HG03066 (cell line): ENCODE results near the gene KSR1.

ENCODE experiments used
- ATAC-seq: cut with Tn5 transposase; IDR thresholded peaks from one replicate; pipeline ENCODE4 v1.9.1; 2021; ENCODE audit warnings: low read depth; ENCODE audit not compliant: unreplicated experiment

KSR1 gene

DNA sequence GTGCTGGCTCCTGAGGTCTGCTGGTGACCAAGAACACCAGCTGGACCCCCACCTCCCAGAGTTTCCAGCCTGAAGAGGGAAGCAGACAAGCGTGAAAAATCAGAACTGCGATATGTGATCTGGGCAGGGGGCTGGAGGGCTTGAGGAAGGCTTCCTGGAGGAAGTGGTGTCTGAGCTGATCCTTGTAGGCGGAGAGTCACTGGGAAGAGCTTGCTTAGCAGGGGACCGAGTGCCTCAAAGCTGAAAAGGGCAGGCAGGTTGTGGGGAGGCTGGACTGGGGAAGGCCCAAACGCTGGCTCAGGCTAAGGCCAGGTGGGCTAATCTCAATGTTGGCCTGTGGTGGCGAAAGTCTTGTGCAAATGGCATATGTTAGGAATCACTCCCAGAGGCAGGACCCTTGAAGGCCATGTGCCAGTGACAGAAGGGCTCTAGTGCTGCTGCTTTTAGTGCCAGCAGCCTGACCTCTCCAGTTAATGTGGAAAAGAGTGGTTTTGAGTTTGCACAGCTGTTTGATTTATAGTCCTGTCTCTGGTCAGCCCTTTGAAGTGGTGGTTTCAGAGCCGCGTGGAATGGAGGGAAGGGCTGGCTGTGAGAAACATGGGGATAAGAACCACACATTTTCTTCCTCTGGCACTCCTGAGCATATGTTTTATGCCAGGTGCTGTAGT lies 89.4 kb downstream of the KSR1 start:
- ATAC-seq, result no peak

DNA sequence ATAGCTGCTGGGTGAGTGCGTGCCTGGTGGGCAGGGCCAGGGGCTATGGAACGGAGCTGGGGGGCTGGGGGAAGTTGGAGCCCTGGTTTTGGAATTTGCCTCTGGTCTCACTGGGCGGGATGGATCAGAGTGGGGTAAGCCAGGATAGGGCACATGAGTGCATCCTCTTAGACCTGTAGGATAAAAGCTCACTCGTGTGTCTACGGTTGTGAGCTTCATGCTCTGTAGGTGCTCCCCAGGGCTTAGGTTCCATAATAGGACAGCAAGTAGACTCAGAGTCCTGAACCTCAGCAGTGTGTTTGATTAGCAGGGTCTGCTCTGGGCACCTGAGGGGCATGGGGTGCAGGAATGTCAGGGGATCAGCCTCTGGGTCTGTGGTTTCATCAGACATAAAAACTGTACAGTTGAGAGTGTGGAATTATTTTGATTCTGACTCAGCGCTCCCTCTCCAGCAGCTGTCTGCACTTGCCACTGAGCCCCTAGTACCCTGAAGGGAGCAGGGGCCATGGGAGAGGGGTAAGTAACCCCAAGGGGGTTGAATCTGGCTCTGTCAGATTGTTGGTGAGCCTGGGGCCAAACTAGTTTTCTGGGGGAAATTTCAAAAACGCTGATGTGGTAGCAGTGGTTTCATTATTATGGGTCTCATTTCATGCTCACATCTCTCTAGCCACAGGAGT lies 90.5 kb downstream of the KSR1 start:
- ATAC-seq, result no peak

DNA sequence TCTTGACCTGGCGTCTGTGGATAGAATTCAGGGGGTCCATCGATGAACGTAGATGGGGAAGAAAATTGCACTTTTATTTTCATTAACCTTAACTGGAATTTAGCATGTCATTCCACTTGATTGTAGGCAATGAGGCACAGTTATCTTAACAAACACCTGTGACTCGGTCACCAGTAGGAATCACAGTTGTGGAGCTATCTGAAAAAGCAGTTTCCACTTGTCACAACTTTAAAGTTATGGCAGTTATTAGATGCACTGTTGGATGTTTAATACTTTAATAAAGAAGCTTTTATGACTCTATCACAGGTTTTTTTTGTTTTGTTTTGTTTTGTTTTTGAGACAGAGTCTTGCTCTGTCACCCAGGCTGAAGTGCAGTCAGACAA lies 91.0 kb downstream of the KSR1 start:
- no peak for ATAC-seq

DNA sequence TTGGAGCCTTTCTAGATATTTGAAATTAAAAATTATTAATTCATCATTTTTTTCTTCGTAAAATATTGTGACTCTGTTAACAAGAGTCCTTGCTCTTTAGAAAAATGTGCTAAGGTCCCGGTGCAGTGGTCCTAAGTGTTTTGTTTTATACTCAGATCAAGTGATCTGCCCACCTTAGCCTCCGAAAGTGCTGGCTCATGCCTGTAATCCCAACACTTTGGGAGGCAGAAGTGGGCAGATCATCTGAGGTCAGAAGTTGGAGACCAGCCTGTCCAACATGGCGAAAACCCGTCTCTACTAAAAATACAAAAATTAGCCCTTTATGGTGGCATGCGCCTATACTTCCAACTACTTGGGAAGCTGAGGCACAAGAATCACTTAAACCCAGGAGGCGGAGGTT lies 92.1 kb downstream of the KSR1 start:
- ATAC-seq, result no peak

DNA sequence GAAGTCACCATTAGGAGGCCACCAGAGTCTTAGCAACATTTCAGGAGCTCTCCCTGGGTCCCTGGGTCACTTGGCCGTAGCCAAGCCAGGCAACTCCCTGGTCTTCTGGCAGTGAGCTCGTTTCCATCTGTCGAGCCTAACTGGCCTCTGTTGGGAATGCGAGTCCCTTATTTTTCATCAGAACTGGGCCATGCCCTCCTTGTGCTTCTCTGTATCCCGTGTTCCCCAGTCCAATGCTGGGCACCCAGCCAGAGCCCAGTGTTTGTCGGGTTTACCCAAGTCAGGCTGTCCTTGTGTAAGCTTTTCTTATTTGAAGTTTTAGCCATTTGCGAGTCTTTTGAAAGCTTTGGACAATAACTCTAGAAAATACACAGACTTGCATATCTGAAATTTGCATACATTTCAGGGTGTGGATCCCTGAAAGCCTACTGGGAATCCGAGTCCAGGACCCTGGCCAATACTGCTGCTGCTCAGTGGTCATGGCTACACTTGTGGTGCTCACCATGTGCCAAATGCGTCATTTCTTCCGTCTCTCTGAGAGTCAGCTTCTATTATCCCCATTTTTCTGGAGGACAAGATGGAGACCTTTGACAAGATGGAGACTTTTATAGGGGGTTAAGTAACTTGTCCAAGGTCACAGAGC lies 93.1 kb downstream of the KSR1 start:
- no peak for ATAC-seq

DNA sequence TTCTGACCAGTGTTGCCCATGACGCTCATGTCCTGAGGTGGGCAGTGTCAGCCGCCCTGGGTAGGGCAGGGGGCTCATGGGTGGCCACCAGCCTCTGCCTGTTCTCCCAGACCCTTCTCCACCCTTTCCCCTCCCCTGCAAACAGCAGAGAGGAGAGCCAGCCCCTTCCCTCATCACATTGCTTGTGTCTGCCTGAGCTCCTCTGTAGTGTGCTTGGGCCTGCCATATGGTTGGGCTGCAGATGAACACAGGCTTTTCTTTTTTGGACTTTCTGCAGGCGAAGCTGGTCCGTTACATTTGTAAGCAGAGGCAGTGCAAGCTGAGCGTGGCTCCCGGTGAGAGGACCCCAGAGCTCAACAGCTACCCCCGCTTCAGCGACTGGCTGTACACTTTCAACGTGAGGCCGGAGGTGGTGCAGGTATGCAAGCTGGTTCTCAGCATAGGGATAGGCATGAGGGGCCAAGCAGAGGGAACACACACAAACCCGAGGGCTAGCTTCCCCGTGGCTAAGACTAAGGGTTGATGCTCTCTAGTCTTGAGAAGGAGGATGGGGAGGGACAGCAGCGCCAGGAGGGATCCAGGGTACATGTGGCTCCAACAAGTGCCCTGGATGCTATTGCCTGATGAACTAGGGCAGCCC lies 94.2 kb downstream of the KSR1 start:
- ATAC-seq, result no peak

DNA sequence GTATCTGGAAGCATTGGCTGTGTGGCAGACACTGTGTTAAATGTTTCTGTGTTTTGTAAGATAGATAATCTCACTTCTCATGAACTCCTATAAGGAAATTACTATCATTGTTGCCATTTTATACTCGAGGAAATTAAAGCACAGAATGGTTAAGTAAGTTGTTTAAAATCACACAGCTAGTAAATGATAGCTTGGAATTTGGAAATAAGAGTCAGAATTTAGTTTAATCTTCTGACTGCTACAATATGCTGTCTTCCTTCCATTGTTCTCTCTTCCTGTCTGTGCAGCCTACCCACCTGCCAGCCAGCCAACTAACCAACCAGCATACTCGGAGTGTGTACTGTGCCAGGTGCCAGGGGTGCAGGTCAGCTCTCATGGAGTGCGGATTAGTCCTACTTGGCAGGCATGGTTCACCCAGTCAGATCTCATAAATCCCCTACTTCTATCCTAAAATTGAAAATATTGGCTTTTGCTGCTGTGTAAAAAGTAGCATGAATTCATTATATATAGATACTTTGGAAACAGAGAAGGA lies 94.8 kb downstream of the KSR1 start:
- ATAC-seq, result no peak

DNA sequence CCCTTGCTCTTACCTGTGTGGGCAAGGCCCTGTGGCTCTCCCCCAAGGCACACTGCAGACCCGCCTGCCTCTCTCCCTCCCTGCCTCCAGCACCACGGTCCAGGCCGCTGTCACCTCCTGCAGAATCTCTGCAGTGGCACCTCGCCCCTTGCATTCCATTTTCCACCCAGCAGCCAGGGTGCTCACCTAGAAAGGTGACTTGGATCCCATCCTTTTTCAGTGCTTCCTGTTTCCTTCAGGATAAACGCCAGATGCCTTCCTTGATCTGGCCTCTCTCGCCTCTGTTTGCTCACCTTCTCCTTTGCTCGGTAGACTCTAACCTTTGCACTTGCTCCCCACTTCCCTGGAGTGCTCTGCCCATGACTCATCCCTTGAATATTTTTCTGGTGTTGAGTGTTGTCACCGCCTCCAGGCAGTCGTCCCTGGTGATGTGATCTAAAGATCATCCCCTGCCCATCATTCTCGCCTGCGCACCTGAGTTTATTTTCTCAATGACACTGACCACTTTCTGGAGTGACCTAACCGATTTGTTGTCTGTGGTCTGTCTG lies 95.5 kb downstream of the KSR1 start:
- no peak for ATAC-seq

DNA sequence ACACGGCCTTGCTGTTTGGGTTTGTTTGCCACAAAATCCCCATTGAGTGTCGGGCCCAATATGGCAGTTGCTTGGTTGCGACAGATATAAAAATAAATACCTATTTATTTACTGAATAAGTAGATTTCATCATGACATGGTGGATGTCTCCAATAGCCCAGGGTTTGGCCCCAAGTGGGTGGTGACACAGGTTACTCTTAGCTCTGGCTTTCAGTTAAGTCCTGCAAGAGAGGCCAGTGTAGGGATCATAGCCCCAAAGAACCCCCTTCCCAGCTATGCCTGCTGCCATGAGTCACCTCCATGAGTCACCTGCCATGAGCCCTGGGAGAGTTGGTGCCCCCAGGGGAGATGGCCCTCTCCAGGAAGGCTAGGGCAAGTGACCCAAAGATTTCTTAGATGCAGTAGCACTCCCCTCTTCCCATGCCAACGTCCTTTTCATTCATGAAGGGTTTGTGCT lies 96.1 kb downstream of the KSR1 start:
- no peak for ATAC-seq

DNA sequence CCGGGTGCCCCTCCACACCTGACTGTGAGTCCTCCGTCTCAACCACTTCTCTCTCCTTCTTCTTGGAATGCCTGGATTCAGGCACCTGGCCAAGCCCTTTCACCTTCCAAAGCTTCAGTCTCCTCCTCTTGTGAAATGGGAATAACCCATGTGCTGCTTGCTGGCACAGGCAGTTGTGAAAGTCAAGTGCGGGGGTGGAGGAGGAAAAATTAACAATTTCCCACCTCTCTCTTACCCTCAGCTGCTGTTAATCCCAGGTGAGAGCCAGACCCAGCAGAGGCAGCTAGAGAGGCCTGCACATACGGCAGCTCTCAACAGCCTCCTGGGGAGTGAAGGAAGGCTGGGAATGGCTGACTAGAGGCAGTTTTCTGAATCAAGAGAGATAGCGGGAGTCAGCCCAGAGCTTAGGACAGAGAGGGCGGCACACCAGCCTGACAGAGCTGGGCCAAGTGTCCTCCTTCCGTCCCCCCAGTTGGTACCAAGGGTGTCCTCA lies 96.8 kb downstream of the KSR1 start:
- ATAC-seq, result no peak

DNA sequence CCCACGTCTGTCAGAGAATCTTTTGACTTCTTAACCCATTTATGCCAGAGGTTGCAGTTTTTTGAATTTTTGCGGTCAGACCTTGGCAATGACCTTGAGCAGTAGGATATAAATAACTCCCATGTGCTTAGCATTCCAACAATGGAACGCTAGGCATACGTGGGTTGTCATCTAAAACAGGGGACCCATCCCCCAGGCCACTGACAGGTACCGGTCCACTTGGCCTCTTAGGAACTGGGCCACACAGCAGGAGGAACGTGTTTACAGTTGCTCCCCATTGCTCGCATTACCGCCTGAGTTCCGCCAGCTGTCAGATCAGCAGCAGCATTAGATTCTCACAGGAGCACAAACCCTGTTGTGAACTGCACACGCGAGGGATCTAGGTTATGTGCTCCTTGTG lies 97.9 kb downstream of the KSR1 start:
- no peak for ATAC-seq

DNA sequence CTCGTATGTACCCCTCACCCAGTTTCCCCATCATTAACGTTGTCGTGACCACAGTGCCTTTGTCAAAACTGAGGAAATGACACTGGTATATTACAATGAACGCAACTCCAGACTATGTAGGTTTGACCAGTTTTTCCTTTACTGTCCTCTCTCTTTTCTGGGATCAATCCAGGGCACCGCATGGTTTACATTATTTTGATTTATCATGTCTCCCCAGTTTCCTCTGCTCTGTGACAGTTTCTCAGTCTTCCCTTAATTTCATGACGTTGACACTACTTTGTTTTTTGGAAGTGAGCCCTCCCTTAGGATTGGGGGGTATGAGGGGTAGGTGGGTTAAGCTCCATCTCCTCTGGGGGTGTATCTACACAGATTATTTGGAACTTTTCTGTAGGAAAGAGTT lies 98.7 kb downstream of the KSR1 start:
- no peak for ATAC-seq

DNA sequence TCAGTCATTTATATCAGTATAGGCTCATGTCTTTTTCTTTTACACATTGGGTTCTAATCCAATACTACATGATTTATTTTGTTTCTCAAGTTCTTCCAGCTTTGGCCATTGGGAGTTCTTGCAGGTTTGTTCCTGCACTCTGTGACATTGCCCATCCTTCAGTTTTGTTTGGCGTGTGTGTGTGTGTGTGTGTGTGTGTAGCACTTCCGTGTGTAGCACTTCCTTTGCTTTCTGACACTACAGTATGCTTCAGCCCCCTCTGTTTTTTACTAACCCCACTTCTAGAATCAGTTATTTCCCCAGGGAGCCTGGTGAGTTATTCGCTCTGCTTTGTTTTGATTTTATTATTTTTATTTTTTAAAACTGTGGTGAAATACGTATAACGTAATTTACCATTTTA lies 99.1 kb downstream of the KSR1 start:
- ATAC-seq, result no peak

DNA sequence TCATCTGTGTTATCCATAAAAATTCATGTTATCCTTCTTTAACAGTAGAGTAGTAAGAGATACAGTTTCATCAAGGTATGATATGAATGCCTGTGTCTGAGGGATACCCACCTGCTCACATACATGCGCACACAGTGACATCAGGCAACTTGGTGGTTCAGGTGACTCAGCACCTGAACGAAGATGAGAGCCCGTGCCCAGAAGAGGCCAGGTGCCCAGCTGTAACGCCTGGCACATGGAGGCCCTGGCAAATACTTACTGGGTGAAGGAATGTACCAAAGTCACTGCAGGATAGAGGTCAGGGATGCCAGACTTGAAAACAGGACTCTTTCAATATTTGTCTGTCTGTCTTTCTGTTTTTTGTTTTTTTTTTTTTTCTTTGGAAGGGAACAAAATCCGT lies 102.1 kb downstream of the KSR1 start:
- ATAC-seq, result no peak

DNA sequence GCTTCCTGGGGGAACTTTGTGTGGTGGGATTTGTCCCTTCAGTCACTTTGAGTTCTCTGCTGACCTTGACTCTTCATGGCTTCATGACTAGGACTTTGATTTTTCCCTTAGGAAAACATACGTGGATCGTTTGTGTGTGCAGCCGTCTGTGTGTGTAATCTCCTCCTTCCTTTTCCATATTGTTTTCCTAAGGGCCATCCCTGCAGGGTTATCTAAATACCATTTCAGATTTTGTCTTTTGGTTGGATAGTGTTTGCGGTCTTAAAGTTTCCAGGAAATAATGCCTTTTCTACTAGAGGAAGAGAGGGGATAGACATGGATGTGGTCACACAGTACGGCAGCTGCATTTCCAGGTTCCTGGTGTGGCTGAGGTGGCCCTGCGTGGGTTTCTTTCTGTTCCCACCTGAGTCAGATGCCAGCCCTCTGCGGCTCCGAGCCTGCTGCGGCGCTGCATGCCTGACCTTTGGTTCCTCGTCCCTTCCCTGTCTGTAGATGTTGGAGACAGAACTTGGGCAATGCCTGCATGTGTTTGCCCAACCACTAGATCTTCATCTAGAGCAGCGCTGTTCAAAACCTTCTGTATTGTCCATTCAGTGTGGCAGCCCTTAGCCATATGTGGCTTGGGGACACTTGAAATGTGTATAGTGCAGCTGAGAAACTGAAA lies 102.7 kb downstream of the KSR1 start:
- ATAC-seq, result no peak

DNA sequence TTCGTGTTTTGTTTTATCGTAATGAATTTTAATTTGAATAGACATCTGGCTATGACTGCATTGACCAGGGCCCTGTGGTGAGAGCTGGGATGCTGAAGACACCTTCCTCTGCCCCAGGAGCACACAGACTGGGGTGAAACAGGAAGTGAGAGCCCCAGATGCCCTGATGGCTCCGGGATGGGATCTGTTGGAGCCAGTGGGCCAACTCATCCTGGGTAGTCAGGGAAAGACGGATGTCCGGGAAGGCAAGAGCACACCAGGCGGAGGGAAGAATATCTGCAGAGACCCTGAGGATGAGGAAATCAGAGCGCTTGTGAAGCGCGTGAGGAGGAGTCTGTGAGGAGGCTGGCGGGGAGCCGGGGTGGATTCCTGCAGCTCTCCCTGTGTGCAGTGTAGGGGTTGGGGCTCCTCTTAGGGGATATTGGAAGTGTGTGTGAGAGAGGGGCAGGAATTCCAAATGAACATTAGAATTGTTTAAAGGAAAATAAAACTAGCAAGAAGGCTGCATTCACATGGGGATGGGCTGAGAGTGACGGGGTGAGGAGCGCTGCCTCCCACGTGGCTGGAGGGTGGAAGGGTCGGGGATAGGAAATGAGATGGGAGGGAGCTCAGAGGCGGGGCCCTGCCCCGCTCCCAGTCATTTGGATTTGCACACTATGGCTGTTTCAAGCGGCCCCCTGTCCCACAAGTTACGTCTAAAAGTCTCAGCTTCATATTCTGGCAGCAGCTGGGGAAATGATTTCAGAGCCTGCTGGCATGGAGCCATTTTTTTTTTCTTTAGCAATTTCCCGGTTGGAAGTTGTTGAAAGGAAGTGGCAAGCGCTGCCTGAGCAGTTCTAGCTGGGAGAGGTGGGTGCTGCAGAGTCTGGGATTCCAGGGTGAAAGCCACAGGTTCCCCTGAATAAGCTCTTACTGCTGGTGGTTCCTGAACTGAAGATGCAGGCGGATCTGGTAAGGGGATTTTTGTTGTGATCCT lies 103.5 kb downstream of the KSR1 start:
- ATAC-seq, result no peak

DNA sequence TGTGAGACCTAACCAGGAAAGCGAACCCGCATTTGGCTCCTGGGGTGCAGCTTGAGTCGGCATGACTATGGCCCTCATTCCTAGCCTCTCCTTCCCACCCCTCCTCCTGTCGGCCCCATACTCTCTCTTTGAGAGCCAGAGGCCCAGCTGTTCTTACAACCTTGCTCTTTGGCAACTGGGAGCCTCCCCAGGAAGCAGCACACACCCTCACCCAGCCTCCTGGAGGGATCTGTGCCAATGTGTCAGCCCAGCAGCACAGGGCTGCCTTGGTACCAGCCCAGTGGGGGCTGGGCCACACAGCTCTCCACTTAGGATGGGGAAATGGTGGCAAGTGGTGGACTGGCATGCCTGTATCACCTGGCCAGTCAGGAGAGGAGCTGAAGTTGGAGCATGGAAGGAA lies 104.4 kb downstream of the KSR1 start:
- no peak for ATAC-seq

DNA sequence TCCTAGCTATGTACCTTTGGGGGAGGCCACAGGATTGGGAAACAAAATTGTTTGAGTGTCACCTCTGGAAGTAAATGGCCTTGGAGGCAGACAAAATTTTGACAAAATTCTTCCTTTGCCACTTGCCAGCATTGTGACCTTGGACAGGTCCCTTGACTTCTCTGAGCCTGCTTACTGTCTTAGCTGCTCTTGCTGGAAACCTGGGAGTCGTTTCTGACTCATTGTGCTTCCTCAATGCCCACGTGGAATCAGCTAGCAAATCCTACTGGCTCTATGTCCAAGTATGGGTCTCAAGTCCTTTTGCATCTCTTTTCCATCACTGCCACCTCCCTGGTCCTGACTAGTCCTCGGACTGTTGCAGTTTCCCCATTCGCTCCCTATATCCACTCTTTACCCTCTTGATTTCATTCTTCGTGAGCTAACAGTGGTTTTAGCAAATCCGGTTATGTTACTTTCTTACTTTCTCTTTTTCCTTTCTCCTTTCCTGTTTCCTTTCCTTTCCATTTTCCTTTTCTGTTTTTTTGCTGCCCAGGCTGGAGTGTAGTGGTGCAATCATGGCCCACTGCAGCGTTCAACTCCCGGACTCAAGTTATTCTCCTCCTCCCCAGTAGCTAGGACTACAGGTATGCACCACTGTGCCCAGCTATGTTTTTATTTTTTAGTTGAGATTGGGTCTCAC lies 106.7 kb downstream of the KSR1 start:
- ATAC-seq, result no peak

DNA sequence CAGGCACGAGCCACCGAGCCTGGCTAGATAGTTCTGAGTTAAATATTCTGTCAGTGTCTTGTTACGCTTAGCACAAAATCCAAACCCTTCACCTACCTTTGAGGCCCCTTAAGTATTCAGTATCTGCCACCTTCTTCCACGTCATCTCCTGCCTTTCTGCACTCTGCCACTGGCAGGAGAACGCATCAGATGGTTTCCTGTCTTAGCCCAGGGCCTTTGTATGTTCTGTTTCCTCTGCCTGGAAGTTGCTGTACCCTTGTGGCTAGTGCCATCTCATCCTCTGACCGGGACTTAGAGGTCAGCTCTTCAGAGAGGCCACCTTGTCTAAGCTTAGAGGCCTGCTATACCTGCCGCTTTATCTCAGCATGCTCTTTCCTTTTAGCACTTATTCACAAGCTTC lies 107.3 kb downstream of the KSR1 start:
- ATAC-seq, result no peak
